ENCODE measurements around the gene CWC27. TPM values are rescaled to one million over a fixed set of nuclear protein-coding genes. Genes with fewer than 3 reads are reported as not detected.

The CWC27 gene
- total RNA-seq, 1 experiment from 2014 or later, result 42.7 TPM

DNA sequence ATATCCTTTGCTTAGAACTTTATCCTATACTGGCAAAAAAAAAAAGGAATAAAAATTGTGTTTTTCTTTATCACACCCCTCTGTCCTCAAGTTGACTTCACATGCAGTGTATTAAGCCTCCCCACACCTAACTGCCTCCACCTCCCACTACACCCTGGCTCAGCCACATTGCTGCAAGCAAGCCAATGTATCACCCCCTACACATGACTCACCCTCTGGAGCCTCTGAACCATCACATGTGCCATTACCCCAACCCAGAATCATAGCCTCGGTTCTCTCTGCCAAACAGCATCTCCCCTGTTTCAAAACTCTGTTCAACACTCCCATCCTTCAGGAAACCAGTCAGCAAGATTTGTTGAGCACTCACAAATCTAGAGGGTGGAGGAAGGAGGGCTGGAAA is 209.0 kb downstream of the CWC27 start:
- H3K27ac Mint-ChIP-seq, result no peak overlapping the region
- H3K4me3 Mint-ChIP-seq, result no peak overlapping the region
- ATAC-seq (no peak), DNase-seq (ENCODE audit: low spot score) (no peak)
- peaks cover 6% of the 10 kb centered on the region; the same call in 1 of the 2 replicates for H3K36me3 Mint-ChIP-seq
- no peaks in the 10 kb centered on the region for H3K9me3 Mint-ChIP-seq
- POLR2A ChIA-PET, result no interaction called here
- CTCF ChIA-PET, result no interaction called here
- TF ChIP-seq, protein P1, sequence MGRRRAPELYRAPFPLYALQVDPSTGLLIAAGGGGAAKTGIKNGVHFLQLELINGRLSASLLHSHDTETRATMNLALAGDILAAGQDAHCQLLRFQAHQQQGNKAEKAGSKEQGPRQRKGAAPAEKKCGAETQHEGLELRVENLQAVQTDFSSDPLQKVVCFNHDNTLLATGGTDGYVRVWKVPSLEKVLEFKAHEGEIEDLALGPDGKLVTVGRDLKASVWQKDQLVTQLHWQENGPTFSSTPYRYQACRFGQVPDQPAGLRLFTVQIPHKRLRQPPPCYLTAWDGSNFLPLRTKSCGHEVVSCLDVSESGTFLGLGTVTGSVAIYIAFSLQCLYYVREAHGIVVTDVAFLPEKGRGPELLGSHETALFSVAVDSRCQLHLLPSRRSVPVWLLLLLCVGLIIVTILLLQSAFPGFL (CRISPR knock-in tag; IDR thresholded peaks at IDR 0.05; ENCODE audit: borderline replicate concordance), result no peak
- no peak for TF ChIP-seq NFYB (CRISPR knock-in tag; conservative IDR thresholded peaks at IDR 0.05; ENCODE audit: low read depth)
- no peaks in the 10 kb centered on the region for H3K27me3 Mint-ChIP-seq (ENCODE audit: low read depth)
- no peaks in the 10 kb centered on the region for H3K4me1 Mint-ChIP-seq

DNA sequence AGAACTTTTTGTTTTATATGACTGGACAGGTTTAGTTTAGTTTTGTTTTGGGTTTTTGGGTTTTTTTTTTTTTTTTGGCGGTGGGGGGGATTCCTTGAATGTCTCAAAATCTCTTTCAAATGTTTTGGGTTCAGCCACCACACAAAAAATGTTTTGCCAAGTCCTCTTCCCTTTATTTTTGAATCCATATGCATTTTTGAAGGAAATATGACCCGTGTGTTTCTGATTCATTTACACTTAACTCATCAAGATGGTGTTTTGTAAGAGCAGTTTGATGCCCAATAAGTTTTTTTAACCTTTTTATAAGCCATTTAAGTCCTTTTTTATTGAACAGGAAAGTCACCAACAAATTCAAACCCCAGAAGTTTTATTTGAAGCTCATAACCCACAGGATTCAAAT is 209.8 kb downstream of the CWC27 start:
- H3K27ac Mint-ChIP-seq, result no peak overlapping the region
- ChIA-PET POLR2A (no interaction called here), CTCF (no interaction called here)
- H3K9me3 Mint-ChIP-seq, result no peaks in the 10 kb centered on the region
- no peak overlapping the region for H3K4me3 Mint-ChIP-seq
- no peak for DNase-seq (ENCODE audit: low spot score)
- peaks cover 4% of the 10 kb centered on the region; the same call in 1 of the 2 replicates for H3K36me3 Mint-ChIP-seq
- TF ChIP-seq ZNF317 (CRISPR knock-in tag; IDR thresholded peaks at IDR 0.05; ENCODE audit: borderline replicate concordance, low read depth) (no peak), MXD4 (CRISPR knock-in tag; IDR thresholded peaks at IDR 0.05; ENCODE audit: borderline replicate concordance) (no peak)
- no peaks in the 10 kb centered on the region for H3K4me1 Mint-ChIP-seq
- ATAC-seq, result no peak
- no peaks in the 10 kb centered on the region for H3K27me3 Mint-ChIP-seq (ENCODE audit: low read depth)

DNA sequence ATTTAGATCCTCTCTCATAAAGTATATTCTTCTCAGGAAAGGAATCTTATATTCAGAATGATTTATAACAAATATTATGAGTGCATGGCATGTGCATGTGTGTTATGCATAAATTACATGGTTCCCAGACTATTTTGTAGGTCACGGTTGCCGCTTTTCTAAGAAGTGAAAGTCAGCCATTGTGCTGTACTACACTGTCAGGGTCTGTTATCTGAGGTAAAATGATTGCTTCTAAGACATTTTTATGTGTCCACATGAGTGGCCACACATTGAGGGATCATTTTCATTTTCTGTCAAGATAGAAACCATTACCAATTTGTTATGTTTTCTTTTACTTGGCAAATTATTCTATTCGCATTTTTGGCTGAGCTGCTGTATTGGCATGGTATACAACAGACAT is 210.8 kb downstream of the CWC27 start:
- Mint-ChIP-seq H3K4me1 (no peaks in the 10 kb centered on the region), H3K9me3 (no peaks in the 10 kb centered on the region), H3K27ac (no peak overlapping the region), H3K27me3 (ENCODE audit: low read depth) (no peaks in the 10 kb centered on the region), H3K36me3 (no peaks in the 10 kb centered on the region), H3K4me3 (no peak overlapping the region)
- ChIA-PET POLR2A (no interaction called here), CTCF (no interaction called here)
- no peak for TF ChIP-seq MXD4 (CRISPR knock-in tag; IDR thresholded peaks at IDR 0.05; ENCODE audit: borderline replicate concordance)
- no peak for TF ChIP-seq NFE2L1 (CRISPR knock-in tag; IDR thresholded peaks at IDR 0.05)
- TF ChIP-seq, protein P2, sequence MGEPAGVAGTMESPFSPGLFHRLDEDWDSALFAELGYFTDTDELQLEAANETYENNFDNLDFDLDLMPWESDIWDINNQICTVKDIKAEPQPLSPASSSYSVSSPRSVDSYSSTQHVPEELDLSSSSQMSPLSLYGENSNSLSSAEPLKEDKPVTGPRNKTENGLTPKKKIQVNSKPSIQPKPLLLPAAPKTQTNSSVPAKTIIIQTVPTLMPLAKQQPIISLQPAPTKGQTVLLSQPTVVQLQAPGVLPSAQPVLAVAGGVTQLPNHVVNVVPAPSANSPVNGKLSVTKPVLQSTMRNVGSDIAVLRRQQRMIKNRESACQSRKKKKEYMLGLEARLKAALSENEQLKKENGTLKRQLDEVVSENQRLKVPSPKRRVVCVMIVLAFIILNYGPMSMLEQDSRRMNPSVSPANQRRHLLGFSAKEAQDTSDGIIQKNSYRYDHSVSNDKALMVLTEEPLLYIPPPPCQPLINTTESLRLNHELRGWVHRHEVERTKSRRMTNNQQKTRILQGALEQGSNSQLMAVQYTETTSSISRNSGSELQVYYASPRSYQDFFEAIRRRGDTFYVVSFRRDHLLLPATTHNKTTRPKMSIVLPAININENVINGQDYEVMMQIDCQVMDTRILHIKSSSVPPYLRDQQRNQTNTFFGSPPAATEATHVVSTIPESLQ (CRISPR knock-in tag; IDR thresholded peaks at IDR 0.05), result no peak
- TF ChIP-seq SP1 (CRISPR knock-in tag; conservative IDR thresholded peaks at IDR 0.05), result no peak
- no peak for TF ChIP-seq ZNF416 (CRISPR knock-in tag; IDR thresholded peaks at IDR 0.05)
- ATAC-seq (no peak), DNase-seq (ENCODE audit: low spot score) (no peak)

DNA sequence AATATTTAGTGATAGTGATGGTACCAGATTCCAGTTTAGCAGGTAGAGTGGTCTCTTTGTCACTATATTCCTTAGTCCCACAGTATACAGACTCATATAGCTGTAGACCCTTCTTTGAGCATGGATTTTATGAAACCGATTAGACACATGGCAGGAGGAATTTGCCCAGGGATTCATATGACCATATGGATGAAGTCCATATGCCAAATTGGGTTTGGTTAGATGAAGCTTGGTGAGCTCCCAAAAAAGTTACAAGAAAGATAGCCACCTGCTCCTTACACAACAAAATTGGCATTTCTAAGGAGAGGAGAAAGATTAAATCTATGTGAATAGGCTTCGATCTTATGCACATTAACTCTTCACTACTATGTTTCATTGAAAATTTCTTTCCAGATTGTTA is 211.4 kb downstream of the CWC27 start:
- ATAC-seq, result no peak
- TF ChIP-seq, protein P3, sequence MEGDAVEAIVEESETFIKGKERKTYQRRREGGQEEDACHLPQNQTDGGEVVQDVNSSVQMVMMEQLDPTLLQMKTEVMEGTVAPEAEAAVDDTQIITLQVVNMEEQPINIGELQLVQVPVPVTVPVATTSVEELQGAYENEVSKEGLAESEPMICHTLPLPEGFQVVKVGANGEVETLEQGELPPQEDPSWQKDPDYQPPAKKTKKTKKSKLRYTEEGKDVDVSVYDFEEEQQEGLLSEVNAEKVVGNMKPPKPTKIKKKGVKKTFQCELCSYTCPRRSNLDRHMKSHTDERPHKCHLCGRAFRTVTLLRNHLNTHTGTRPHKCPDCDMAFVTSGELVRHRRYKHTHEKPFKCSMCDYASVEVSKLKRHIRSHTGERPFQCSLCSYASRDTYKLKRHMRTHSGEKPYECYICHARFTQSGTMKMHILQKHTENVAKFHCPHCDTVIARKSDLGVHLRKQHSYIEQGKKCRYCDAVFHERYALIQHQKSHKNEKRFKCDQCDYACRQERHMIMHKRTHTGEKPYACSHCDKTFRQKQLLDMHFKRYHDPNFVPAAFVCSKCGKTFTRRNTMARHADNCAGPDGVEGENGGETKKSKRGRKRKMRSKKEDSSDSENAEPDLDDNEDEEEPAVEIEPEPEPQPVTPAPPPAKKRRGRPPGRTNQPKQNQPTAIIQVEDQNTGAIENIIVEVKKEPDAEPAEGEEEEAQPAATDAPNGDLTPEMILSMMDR (IDR thresholded peaks at IDR 0.05), result no peak
- TF ChIP-seq PRRX2 (CRISPR knock-in tag; IDR thresholded peaks at IDR 0.05), result no peak
- no peak for TF ChIP-seq JAZF1 (CRISPR knock-in tag; IDR thresholded peaks at IDR 0.05)
- TF ChIP-seq, protein P4, sequence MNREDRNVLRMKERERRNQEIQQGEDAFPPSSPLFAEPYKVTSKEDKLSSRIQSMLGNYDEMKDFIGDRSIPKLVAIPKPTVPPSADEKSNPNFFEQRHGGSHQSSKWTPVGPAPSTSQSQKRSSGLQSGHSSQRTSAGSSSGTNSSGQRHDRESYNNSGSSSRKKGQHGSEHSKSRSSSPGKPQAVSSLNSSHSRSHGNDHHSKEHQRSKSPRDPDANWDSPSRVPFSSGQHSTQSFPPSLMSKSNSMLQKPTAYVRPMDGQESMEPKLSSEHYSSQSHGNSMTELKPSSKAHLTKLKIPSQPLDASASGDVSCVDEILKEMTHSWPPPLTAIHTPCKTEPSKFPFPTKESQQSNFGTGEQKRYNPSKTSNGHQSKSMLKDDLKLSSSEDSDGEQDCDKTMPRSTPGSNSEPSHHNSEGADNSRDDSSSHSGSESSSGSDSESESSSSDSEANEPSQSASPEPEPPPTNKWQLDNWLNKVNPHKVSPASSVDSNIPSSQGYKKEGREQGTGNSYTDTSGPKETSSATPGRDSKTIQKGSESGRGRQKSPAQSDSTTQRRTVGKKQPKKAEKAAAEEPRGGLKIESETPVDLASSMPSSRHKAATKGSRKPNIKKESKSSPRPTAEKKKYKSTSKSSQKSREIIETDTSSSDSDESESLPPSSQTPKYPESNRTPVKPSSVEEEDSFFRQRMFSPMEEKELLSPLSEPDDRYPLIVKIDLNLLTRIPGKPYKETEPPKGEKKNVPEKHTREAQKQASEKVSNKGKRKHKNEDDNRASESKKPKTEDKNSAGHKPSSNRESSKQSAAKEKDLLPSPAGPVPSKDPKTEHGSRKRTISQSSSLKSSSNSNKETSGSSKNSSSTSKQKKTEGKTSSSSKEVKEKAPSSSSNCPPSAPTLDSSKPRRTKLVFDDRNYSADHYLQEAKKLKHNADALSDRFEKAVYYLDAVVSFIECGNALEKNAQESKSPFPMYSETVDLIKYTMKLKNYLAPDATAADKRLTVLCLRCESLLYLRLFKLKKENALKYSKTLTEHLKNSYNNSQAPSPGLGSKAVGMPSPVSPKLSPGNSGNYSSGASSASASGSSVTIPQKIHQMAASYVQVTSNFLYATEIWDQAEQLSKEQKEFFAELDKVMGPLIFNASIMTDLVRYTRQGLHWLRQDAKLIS (CRISPR knock-in tag; IDR thresholded peaks at IDR 0.05; ENCODE audit: borderline replicate concordance), result no peak
- TF ChIP-seq, protein P5, sequence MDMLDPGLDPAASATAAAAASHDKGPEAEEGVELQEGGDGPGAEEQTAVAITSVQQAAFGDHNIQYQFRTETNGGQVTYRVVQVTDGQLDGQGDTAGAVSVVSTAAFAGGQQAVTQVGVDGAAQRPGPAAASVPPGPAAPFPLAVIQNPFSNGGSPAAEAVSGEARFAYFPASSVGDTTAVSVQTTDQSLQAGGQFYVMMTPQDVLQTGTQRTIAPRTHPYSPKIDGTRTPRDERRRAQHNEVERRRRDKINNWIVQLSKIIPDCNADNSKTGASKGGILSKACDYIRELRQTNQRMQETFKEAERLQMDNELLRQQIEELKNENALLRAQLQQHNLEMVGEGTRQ (CRISPR knock-in tag; IDR thresholded peaks at IDR 0.05), result no peak
- TF ChIP-seq, protein P6, sequence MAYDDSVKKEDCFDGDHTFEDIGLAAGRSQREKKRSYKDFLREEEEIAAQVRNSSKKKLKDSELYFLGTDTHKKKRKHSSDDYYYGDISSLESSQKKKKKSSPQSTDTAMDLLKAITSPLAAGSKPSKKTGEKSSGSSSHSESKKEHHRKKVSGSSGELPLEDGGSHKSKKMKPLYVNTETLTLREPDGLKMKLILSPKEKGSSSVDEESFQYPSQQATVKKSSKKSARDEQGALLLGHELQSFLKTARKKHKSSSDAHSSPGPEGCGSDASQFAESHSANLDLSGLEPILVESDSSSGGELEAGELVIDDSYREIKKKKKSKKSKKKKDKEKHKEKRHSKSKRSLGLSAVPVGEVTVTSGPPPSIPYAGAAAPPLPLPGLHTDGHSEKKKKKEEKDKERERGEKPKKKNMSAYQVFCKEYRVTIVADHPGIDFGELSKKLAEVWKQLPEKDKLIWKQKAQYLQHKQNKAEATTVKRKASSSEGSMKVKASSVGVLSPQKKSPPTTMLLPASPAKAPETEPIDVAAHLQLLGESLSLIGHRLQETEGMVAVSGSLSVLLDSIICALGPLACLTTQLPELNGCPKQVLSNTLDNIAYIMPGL (CRISPR knock-in tag; IDR thresholded peaks at IDR 0.05), result no peak
- TF ChIP-seq HMGA2 (CRISPR knock-in tag; IDR thresholded peaks at IDR 0.05), result no peak
- TF ChIP-seq, protein P7, sequence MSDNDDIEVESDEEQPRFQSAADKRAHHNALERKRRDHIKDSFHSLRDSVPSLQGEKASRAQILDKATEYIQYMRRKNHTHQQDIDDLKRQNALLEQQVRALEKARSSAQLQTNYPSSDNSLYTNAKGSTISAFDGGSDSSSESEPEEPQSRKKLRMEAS (CRISPR knock-in tag; IDR thresholded peaks at IDR 0.05), result no peak
- TF ChIP-seq RORB (CRISPR knock-in tag; IDR thresholded peaks at IDR 0.05), result no peak

More for the DNA sequence above, 211.4 kb downstream of the CWC27 start:
- Mint-ChIP-seq H3K27me3 (ENCODE audit: low read depth) (no peaks in the 10 kb centered on the region), H3K36me3 (no peaks in the 10 kb centered on the region), H3K4me1 (0 out of 2 replicates have a peak, but pooled peaks cover 2% of the 10 kb centered on the region), H3K27ac (no peak overlapping the region), H3K9me3 (no peaks in the 10 kb centered on the region), H3K4me3 (no peak overlapping the region)
- DNase-seq (ENCODE audit: low spot score), result no peak
- CTCF ChIA-PET, result no interaction called here
- POLR2A ChIA-PET, result no interaction called here

Data from WTC11 (cell line).